ENCODE data around the gene ATF7IP. TPM values are rescaled to one million over a fixed set of nuclear protein-coding genes. Genes with fewer than 3 reads are reported as not detected.
A peak's percentile ranks its signal among the peaks of the same experiment; 100 is the strongest.

ATF7IP gene
- total RNA-seq, 2 experiments from 2014 or later = 101 to 107 TPM

- ATAC-seq = no peak
- TF ChIP-seq CTCF (IDR thresholded peaks at IDR 0.05) = no peak
- Mint-ChIP-seq H3K27me3 (peaks cover 4% of the 10 kb centered on the region), H3K4me1 (ENCODE audit: low read depth) (no peaks in the 10 kb centered on the region), H3K9me3 (no peaks in the 10 kb centered on the region), H3K27ac (no peak overlapping the region), H3K4me3 (no peak overlapping the region), H3K36me3 (ENCODE audit: low read depth) (no peaks in the 10 kb centered on the region)
- POLR2A ChIA-PET = no interaction called here
- CTCF ChIA-PET = interaction anchor here (0.7 kb wide), 1 partner anchor 27 kb away, joined by 3 read pairs; no protein-coding TSS in a partner anchor
- intact Hi-C loops (cut with micrococcal nuclease) = no loop called here
- peak; percentile 23 for DNase-seq
Measured at GRCh38 chr12:14514154-14514842, 148.8 kb downstream of the ATF7IP start.

- peaks cover 4% of the 10 kb centered on the region for H3K27me3 Mint-ChIP-seq
- intact Hi-C loops (cut with micrococcal nuclease) = no loop called here
- no peak for TF ChIP-seq CTCF (IDR thresholded peaks at IDR 0.05)
- DNase-seq (no peak), ATAC-seq (no peak)
- ChIA-PET POLR2A (no interaction called here), CTCF (interaction anchor here (0.7 kb wide), 1 partner anchor 26 kb away, joined by 3 read pairs; no protein-coding TSS in a partner anchor)
- no peak overlapping the region for H3K4me3 Mint-ChIP-seq
- H3K9me3 Mint-ChIP-seq = no peaks in the 10 kb centered on the region
- H3K36me3 Mint-ChIP-seq (ENCODE audit: low read depth) = no peaks in the 10 kb centered on the region
- H3K27ac Mint-ChIP-seq = no peak overlapping the region
- no peaks in the 10 kb centered on the region for H3K4me1 Mint-ChIP-seq (ENCODE audit: low read depth)
Measured at GRCh38 chr12:14514946-14515345, 149.5 kb downstream of the ATF7IP start.

GRCh38 chr12:14521822-14522221, 156.3 kb downstream of the ATF7IP start:
- DNase-seq (no peak), ATAC-seq (no peak)
- intact Hi-C loops (cut with micrococcal nuclease) = no loop called here
- Mint-ChIP-seq H3K4me3 (no peak overlapping the region), H3K27ac (no peak overlapping the region), H3K4me1 (ENCODE audit: low read depth) (no peaks in the 10 kb centered on the region), H3K9me3 (peaks cover 27% of the 10 kb centered on the region), H3K36me3 (ENCODE audit: low read depth) (peaks cover 3% of the 10 kb centered on the region), H3K27me3 (no peaks in the 10 kb centered on the region)
- TF ChIP-seq CTCF (IDR thresholded peaks at IDR 0.05) = no peak
- ChIA-PET POLR2A (no interaction called here), CTCF (no interaction called here)

- intact Hi-C loops (cut with micrococcal nuclease) = no loop called here
- ChIA-PET POLR2A (interaction anchor here (0.6 kb wide), 1 partner anchor 21 kb away, joined by 3 read pairs; no protein-coding TSS in a partner anchor), CTCF (no interaction called here)
- TF ChIP-seq CTCF (IDR thresholded peaks at IDR 0.05) = no peak
- ATAC-seq = no peak
- peaks cover 26% of the 10 kb centered on the region for H3K9me3 Mint-ChIP-seq
- H3K27me3 Mint-ChIP-seq = no peaks in the 10 kb centered on the region
- H3K4me3 Mint-ChIP-seq = no peak overlapping the region
- DNase-seq = no peak
- H3K4me1 Mint-ChIP-seq (ENCODE audit: low read depth) = no peaks in the 10 kb centered on the region
- H3K27ac Mint-ChIP-seq = no peak overlapping the region
- H3K36me3 Mint-ChIP-seq (ENCODE audit: low read depth) = peaks cover 3% of the 10 kb centered on the region
Measured at GRCh38 chr12:14525964-14526363, 160.5 kb downstream of the ATF7IP start.

- ATAC-seq = no peak
- ChIA-PET POLR2A (no interaction called here), CTCF (interaction anchor here (1.0 kb wide), 1 partner anchor 27 kb away, joined by 3 read pairs; no protein-coding TSS in a partner anchor)
- H3K27ac Mint-ChIP-seq = no peak overlapping the region
- H3K4me1 Mint-ChIP-seq (ENCODE audit: low read depth) = no peaks in the 10 kb centered on the region
- H3K27me3 Mint-ChIP-seq = no peaks in the 10 kb centered on the region
- no peaks in the 10 kb centered on the region for H3K9me3 Mint-ChIP-seq
- no peak for DNase-seq
- no peak for TF ChIP-seq CTCF (IDR thresholded peaks at IDR 0.05)
- no peak overlapping the region for H3K4me3 Mint-ChIP-seq
- intact Hi-C loops (cut with micrococcal nuclease) = no loop called here
- H3K36me3 Mint-ChIP-seq (ENCODE audit: low read depth) = no peaks in the 10 kb centered on the region
Measured at GRCh38 chr12:14532152-14532551, 166.7 kb downstream of the ATF7IP start.
